HG02884 (cell line): ENCODE data around the gene IER5L.

Experiments used
- ATAC-seq: cut with Tn5 transposase; IDR thresholded peaks from one replicate; pipeline ENCODE4 v1.9.1; 2021; ENCODE audit warnings: mild to moderate bottlenecking, moderate library complexity; ENCODE audit not compliant: unreplicated experiment

IER5L gene

DNA sequence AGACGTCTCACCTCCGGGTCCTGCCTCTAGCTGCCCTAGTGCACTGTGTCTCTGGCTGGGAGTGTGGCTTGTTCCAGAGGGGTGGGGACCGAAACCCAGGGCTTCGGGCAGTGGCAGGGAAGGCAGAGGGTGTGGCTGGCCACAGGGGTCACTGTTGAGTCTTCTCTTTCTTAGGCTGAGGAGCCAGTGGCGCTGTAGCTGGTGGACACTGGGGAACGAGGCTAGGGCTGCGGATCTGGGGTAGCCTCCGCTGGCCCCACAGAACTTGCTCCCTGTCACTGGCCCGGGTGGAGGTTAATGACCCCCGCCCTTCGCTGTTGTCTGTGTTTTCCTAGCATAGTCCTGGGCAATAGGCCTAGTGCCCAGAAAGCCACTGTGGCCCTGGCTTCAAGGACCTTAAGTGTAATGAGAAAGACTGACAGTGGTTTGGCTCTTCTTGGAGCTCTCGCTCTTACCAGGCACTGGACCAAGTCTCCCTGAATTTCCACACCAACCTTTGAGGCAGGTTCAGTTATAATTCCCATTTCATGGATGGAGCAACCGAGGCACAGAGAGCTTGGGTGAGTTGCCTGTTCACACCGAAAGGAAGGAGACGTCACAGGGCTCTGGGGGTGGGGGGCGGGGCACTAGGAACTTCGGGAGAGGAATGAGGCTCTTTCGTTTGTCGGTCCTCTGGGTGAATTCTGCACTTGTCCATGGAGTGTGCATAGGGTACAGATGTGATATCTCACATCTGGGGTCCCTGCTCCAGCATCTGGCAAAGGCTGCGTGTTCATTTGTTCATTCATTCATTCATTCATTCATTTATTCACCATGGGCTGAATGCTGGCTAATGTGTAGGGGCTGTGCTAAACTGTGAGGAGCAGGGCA is 4.8 kb upstream of the IER5L start:
- no peak for ATAC-seq

- ATAC-seq: no peak
Measured at GRCh38 chr9:129182122-129182521, 4.1 kb upstream of the IER5L start.

DNA sequence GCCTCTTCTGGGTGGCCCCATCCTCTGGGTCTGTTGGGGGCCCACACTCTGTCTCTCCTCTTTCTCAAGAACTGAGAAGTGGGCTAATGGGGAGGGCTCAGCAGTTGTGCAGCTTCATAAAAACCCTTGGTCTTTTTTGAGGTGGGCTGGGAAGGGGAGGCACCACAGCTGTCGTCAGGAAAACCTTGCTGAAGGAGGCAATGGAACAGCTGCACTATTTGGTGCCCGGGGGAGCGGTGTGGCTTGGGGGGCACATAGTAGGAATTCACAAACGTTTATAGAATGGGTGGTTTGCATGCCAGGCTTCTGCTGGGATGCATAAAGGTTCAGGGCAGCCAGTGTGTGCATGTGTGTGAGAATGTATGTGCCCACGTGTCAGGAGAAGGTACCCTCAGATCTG is 3.2 kb upstream of the IER5L start:
- no peak for ATAC-seq

DNA sequence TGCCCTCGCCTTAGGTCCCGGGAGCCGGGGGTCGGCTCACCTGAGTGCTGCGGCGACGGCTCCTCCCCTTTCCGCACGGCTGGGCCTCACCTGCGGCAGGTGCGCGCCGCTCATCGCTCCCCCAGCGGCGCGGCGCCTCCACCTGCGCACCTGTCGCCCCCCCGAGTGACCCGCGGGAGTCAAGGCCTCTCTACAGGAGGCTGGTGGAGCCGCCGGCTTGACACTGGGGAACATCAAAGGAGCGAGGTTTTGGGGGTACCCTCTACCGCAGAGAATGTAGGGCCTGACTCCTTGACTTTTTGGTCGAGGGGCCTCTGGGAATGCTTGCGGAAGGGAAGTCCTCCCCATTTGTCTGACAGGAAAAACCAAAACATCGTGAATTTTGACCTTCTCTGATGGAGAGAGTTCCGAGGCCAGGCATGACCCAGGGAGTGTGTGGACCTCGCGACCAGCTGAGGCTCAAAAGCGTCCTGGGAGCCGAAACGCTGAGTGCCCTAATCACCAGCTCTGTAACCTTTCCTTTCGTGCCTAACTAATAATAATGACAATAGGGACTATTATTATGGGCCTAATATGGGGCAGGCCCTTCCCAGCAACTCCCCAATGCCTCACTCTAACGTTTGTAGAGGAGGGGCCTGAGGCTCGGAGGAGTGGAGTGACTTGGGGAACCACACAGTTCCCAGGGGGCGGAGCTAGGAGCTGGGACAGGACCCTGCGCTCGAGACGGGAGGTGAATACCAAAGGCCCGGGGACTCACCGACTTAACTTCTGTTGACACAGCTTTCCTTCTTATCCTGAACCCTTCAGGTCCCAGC is 714 bp upstream of the IER5L start:
- ATAC-seq: no peak

DNA sequence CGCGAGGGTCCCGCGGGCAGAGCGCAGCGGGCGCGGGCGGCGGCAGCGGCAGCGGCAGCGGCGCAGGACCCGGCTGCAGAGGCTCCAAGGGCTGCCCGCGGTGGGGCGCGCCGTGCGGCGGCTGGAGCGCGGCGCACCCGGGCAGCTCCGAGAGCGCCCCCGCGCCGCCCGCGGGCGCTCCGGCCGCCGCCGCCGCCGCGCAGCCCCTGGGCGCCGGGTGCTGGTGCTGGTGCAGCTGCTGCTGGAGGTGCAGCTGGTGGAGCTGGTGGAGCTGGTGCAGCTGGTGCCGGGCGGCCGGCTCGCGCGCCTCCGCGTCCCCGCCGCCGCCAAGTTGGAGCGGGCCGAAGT is 644 bp downstream of the IER5L start:
- ATAC-seq: peak; percentile 21

DNA sequence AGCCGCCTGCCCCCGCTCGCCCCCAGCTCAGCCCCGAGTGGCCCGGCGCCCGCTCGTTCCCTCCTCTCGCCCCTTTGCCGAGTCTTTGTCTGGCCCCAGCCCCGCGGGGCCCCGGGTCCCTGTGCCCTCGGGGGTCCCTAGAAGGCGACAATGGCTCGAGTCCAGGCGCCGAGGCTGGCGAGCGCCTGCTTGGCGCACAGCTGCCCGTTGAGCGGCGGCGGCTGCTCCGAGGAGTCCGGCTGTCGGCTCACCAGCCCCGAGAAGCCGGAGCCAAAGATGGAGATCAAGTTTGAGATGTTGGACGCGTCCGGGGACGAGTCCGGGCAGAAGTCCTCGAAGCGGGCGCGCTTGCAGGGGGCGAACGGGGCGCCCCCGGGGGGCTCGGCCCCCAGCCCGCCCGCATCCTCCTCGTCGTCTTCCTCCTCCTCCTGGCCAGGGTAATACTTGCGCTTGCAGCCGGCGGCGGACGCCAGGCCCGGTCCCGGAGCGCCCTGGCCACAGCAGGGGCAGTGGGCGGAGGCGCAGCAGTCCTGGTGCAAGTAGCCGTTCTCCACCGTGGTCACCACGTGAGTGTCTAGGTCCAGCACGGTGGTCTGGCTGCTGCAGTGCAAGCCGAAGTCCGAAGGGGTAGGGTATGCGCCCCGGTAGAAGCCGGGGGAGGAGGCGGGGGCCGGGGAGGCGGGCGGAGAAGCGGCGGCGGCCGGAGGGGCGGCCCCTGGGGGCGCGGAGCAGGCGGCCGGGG is 1.2 kb downstream of the IER5L start:
- no peak for ATAC-seq

- ATAC-seq: no peak
Measured at GRCh38 chr9:129175825-129176633, 2.0 kb downstream of the IER5L start.

DNA sequence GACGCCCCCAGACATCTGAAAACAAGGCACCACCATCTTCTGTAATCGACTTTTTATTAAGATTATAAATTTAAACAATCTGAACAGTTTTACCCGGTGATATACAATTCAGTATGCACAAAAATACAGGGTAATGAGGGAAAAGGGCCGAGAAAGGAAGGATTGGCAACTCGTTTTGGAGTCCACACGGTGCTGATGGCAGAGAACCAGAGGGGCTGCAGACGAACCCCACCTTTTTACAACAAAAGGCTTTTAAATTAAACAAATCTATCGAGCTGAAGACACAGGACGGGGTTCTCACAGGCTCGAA is 2.6 kb downstream of the IER5L start:
- ATAC-seq: no peak

DNA sequence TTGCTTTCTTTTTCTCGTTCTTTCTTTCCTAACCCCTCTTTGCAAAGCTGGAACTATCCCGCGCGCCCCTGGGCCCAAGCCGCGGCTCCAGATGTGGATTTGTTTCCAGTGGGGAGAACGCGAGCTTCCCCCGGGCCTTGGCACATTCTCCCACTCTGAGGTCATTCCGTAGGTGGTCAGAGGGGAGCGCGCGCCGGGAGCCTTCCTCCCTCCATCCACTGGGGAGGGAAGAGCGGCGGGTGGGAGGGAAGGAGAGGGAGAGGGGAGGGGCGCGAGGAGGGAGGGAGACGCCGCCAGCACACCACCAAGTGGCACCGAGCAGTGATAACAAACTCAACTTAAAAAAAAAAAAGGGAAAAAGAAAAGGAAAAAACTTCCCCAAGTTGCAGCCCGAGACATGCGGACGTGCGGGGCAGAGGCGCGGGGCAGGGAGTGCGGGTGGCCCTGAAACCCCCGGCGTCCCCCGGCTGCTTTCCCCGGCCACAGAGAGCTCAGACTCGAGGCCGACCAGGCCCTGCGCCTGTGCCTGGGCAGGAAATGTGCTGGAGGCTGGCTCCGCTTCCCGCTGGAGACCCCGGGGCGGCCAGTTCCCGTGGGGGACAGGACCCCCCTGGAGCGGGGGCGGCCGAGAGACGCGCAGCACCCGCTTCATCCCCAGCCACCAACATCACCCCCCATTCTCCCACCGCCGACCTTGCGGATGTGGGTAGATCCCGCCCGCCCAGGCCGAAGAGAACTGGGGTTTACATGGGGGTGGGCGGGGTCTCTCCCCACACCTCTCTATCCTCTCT is 3.1 kb downstream of the IER5L start:
- no peak for ATAC-seq

- ATAC-seq: no peak
Measured at GRCh38 chr9:129174102-129174723, 3.8 kb downstream of the IER5L start.

GRCh38 chr9:129173296-129174101 is 4.6 kb downstream of the IER5L start:
- ATAC-seq: no peak

DNA sequence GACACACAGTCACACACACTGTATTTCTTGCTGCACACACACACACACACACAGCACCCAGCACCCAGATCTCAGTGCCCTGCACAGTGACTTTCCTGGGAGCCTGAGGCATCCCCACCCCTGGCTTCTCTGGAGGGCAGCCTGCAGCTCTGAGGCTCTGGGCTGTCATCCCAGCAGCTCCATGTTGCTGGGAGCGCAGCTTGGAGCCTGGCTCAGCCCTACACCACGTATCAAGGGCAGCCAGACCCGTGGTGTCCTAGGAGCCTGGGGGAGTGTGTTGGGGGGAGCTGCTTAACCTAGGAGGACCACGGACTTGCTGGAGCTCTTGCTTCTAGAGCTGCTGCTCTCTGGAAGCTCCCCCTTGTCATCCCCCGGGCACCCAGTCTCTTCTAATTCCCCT is 5.2 kb downstream of the IER5L start:
- no peak for ATAC-seq

DNA sequence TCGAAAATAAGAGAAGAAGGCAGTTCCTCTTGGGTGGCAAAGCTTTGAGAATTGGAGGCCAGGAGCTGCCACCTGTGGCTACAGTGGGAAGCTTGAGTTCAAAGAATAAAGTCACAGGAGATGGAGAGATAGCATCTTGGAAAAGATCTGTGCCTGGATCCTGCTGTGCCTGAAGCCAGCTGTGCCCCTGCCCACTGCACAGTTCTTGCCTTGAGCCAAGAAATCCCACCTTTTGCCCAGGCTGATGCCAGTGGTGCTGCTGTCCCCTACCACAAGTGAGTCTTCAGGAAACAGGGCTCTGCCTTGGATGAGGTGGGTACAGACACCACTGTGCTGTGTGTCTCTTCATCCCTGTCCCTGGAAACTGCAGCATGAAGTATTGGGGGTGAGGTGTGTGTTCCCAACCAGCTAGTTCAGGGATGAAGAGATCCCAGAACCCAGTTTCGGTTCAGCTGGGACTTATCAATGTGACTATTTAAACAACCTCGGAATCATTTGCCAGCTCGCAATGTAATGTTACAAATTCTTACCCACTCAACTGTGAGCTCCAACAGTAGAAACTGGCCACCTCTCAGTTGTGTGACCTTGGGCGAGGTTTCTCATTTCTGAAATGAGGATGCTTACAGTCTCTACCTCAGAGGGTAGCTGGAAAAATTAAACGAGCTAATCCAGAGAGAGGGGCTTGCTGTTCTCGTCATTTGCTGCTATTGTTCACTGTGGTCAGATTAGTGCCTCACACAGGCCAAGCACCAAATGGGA is 5.9 kb downstream of the IER5L start:
- no peak for ATAC-seq

DNA sequence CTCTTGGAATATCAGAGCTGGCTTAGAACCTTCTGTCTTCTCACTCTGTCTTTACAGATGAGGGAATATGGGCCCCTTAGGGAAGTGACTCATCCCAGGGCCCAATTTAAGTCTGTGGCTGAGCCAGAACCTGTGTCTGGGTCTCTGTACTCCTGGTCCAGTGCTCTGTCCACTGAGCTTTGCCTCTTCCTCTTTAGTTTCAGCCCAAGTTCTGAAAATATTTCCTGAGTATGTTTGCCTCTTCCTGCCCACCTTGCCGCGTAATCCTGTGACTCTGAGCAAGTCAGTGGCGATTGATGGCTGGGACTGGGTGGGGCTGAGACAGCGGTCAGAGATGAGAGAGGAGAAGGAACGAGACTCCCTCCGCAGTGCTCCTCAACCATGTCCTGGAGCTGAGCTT is 7.8 kb downstream of the IER5L start:
- no peak for ATAC-seq

- no peak for ATAC-seq
Measured at GRCh38 chr9:129166623-129167557, 11.2 kb downstream of the IER5L start.

DNA sequence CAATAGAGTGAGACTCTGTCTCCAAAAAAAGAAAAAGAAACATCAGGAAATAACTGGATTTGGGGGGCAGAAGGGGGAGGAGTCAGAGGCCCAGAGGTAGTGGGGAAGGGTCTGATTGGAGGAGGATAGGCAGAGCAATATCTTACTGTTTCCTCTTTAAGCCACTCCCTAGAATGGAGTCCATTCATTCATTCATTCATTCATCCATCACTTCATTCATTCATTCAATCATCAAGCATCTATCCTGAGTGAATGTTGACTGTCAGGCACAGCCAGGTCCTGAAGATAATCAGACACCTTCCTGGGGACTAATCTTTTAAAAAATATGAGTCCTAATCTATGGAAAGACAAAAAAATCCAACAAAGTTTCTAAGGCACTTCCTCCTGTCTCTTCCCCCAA is 12.9 kb downstream of the IER5L start:
- ATAC-seq: no peak
